ENCODE data around the gene PDE8B. TPM values are rescaled to one million over a fixed set of nuclear protein-coding genes. Genes with fewer than 3 reads are reported as not detected.

PDE8B gene
- polyA plus RNA-seq, 1 experiment: 0.02 TPM

GRCh38 chr5:77347435-77348098 lies 137.1 kb downstream of the PDE8B start:
- CTCF ChIA-PET: no interaction called here
- no peak for DNase-seq (ENCODE audit: low read depth, low spot score)

DNA sequence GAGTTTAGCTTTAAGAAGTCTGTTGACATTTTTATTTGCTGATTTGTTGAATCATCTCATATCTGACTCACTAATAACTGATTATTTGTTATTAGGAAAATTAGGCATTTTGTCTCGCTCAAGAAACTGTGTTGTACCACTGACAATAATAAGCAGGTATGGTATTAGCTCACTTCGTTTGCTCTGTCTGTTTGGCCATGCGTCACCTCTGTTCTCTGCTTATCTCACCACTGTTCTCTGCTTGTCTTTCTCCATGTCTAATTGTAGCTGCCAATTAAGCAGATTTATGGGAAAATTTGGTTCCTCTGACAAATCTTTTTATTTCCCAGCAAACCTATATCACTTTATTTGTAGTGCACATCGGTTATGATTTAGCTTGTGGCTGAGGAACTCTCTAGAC lies 142.8 kb downstream of the PDE8B start:
- TF ChIP-seq, protein P1, sequence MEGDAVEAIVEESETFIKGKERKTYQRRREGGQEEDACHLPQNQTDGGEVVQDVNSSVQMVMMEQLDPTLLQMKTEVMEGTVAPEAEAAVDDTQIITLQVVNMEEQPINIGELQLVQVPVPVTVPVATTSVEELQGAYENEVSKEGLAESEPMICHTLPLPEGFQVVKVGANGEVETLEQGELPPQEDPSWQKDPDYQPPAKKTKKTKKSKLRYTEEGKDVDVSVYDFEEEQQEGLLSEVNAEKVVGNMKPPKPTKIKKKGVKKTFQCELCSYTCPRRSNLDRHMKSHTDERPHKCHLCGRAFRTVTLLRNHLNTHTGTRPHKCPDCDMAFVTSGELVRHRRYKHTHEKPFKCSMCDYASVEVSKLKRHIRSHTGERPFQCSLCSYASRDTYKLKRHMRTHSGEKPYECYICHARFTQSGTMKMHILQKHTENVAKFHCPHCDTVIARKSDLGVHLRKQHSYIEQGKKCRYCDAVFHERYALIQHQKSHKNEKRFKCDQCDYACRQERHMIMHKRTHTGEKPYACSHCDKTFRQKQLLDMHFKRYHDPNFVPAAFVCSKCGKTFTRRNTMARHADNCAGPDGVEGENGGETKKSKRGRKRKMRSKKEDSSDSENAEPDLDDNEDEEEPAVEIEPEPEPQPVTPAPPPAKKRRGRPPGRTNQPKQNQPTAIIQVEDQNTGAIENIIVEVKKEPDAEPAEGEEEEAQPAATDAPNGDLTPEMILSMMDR (IDR thresholded peaks at IDR 0.05; ENCODE audit: low read depth, low read length): no peak
- Histone ChIP-seq H3K9me3 (ENCODE audit: control insufficient read depth, insufficient read depth, low read length) (no peaks in the 10 kb centered on the region), H3K27me3 (ENCODE audit: control insufficient read depth, insufficient read depth, low read length) (peaks cover 14% of the 10 kb centered on the region), H3K4me3 (ENCODE audit: low read depth, low read length) (no peak overlapping the region), H3K27ac (ENCODE audit: low read depth, low read length) (no peak overlapping the region)
- no peak for DNase-seq (ENCODE audit: low read depth, low spot score)
- CTCF ChIA-PET: no interaction called here
- POLR2A ChIA-PET: no interaction called here

More at GRCh38 chr5:77347435-77348098, 137.1 kb downstream of the PDE8B start:
- Histone ChIP-seq H3K4me3 (ENCODE audit: low read depth, low read length) (no peak overlapping the region), H3K9me3 (ENCODE audit: control insufficient read depth, insufficient read depth, low read length) (no peaks in the 10 kb centered on the region), H3K27me3 (ENCODE audit: control insufficient read depth, insufficient read depth, low read length) (peaks cover 28% of the 10 kb centered on the region), H3K27ac (ENCODE audit: low read depth, low read length) (no peak overlapping the region)
- TF ChIP-seq, protein P1 (IDR thresholded peaks at IDR 0.05; ENCODE audit: low read depth, low read length): no peak
- POLR2A ChIA-PET: no interaction called here

DNA sequence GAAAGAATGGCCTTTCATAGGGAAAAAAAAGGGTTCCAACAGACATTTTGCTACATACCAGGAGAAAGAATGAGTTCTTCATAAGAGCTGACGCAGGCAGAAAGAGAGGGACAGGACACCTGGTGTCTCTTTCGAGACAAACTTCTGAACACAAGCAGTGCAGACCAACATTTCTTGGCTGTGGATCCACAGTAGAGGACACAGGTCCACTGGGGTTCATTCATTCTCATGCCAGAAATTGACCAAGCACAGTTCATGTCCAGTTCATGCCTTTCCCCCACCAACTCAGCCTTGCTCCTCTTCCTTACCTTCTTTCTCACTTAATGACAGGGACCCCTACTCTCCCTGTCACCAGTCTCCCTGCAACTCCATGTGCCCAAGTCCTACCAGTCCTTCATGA lies 144.0 kb downstream of the PDE8B start:
- DNase-seq (ENCODE audit: low read depth, low spot score): no peak
- H3K27me3 ChIP-seq (ENCODE audit: control insufficient read depth, insufficient read depth, low read length): peaks cover 11% of the 10 kb centered on the region
- TF ChIP-seq, protein P1 (IDR thresholded peaks at IDR 0.05; ENCODE audit: low read depth, low read length): no peak
- ChIA-PET CTCF (no interaction called here), POLR2A (no interaction called here)
- H3K9me3 ChIP-seq (ENCODE audit: control insufficient read depth, insufficient read depth, low read length): no peaks in the 10 kb centered on the region
- no peak overlapping the region for H3K27ac ChIP-seq (ENCODE audit: low read depth, low read length)
- H3K4me3 ChIP-seq (ENCODE audit: low read depth, low read length): no peak overlapping the region

GRCh38 chr5:77355080-77355479 lies 144.6 kb downstream of the PDE8B start:
- DNase-seq (ENCODE audit: low read depth, low spot score): no peak
- peaks cover 11% of the 10 kb centered on the region for H3K27me3 ChIP-seq (ENCODE audit: control insufficient read depth, insufficient read depth, low read length)
- H3K4me3 ChIP-seq (ENCODE audit: low read depth, low read length): no peak overlapping the region
- POLR2A ChIA-PET: no interaction called here
- CTCF ChIA-PET: no interaction called here
- H3K27ac ChIP-seq (ENCODE audit: low read depth, low read length): no peak overlapping the region
- H3K9me3 ChIP-seq (ENCODE audit: control insufficient read depth, insufficient read depth, low read length): no peaks in the 10 kb centered on the region
- TF ChIP-seq, protein P1 (IDR thresholded peaks at IDR 0.05; ENCODE audit: low read depth, low read length): no peak

GRCh38 chr5:77355751-77356150 lies 145.3 kb downstream of the PDE8B start:
- no peak overlapping the region for H3K27ac ChIP-seq (ENCODE audit: low read depth, low read length)
- H3K9me3 ChIP-seq (ENCODE audit: control insufficient read depth, insufficient read depth, low read length): no peaks in the 10 kb centered on the region
- no peak overlapping the region for H3K4me3 ChIP-seq (ENCODE audit: low read depth, low read length)
- DNase-seq (ENCODE audit: low read depth, low spot score): no peak
- CTCF ChIA-PET: no interaction called here
- H3K27me3 ChIP-seq (ENCODE audit: control insufficient read depth, insufficient read depth, low read length): peaks cover 9% of the 10 kb centered on the region
- POLR2A ChIA-PET: no interaction called here
- TF ChIP-seq, protein P1 (IDR thresholded peaks at IDR 0.05; ENCODE audit: low read depth, low read length): no peak
